Activated T-helper 1 cell treated with Interleukin-2 at 50 U/mL for 16 hours (primary cell): Measurements from ENCODE around the gene SEMA3A.

Experiments
- DNase-seq: peaks from one replicate; pipeline ENCODE4 v3.0.0-alpha.2; 2020; ENCODE audit warnings: low read depth

The SEMA3A gene

DNA sequence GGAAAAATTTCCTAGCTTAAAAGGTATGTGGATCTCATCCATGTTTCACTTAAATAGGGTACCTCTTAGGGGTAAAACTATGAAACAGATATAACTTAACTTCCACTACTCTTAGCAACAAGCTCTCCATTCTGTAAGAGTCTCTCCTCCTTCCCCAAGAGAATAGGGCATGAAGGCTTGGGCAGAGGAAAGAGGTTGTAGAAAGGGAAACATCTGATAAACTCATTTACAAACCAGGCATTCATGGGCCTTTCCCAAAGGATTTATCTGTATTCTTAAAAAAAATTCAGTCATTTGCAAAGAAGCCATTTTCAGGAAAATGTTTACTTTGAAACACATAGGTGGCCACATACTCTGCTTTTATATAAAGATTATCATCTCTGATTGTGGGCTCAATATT lies 82.7 kb downstream of the SEMA3A start:
- no peak for DNase-seq

DNA sequence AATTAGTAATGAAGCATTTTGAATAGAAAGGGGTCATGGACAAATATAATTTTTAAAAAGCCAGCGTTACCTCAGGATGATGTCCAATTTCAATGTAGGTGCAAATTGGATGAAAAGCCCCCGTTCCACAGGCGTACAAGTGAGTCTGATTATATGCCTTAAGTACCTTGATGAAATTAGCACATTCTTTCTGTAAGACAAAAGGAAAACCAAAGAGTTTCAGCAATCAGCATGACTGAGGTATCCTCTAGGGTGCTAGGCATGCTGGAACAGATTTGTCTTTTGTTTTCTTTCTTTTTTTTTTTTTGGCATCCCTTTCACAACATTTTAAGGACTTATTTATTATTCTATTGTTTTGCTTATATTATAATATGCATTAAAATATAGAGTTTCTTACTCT lies 84.2 kb downstream of the SEMA3A start:
- DNase-seq, result no peak

DNA sequence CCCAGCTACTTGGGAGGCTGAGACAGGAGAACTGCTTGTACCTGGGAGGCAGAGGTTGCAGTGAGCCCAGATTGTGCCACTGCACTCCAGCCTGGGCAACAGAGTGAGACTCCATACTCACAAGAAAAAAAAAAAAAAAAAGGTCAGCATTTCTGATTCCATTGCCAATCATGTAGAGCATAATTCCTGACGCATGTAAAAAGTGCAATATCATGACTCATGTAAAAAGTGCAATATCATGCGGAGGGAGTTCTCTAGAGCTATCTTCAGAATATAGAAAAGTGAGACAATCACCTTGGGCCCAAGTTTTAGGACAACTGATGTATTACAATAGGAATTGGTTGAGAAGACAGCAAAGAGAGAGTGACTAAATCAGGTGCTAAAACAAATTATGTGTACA lies 85.8 kb downstream of the SEMA3A start:
- DNase-seq, result no peak

DNA sequence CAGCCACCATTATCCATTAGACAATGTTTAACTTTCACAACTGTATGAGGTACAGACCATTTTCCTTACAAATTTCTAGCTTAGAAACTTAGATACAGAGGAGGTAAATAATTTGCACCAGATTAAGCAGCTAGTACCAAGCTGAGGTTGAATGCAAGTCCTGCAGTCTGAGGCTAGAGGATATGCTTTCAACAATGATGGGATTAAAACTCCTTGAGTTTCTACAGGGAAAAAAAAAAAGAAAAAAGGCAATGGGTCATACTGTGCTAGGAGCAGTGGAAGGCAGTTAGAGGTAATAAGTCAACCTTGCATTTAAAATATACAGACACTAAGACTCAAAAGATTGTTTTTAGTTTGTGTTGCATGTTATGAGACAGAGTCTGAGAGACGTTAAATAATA lies 86.5 kb downstream of the SEMA3A start:
- no peak for DNase-seq

DNA sequence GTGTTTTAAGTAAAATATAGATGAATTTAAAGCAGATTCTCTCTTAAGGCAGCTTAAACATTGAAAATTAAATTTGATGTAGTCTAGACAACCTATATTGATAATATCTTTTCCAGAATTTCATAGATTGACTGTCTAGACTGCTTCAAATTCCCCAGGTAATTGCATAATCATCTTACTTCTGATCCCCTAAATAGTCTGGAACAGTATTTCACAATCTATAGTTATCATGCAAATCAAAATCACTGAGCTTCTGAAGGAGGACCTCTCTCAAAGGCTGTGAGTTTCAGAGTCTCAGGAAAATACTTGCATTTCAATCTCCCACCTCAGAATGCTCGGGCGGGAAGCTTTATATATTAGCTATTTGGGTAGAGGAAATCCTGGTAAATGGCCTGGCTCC lies 87.3 kb downstream of the SEMA3A start:
- DNase-seq, result no peak

DNA sequence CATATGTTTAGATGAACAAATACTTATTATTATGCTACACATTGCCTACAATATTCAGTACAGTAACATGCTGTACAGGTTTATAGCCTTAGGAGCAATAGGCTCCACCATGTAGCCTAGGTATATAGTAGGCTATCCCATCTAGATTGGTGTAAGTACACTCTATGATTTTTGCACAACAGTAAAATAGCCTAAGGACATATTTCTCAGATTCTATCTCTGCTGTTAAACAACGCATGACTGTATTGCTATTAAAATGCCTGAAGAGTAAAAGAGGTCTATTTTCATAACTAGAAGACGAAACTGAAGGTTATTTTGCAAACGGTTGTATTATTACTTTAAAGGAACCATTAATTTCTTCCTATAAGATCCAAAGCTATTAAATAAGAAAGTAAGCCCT lies 88.3 kb downstream of the SEMA3A start:
- no peak for DNase-seq

DNA sequence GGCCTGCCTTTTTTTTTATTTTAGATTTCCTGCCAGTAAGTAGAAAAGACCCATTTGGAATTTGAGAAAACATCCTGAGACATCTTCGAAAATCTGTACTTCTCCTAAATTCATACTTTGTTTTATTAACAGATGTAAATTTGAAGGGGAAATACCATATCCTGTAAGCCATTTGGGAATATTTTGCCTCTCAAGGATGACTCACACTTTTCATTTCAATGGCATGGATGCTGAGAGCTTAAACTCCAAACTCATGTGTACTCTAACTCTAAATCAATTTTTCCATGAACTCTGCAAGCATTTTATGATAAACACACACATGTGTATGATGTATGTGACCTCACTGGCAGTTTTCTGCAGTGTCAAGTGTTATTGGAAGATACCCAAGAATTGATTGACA lies 89.0 kb downstream of the SEMA3A start:
- DNase-seq, result no peak

DNA sequence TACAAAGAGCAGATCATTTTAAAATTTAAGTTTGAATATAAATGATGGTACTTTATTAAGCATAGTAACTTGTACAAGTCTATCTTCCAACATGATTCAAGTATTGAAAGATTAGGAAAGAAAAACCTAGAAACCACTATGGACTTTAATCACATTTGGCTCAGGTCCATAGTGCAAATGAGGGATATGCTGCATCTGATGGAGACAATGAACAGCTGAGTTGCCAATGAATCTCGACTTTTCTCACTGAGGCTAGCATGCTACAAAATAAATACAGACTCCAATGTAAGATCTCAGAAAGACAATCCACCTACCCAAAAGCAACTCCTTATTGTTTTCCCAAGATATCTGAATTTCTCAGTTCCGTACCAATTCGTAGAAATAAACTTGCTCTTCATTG lies 89.8 kb downstream of the SEMA3A start:
- no peak for DNase-seq

DNA sequence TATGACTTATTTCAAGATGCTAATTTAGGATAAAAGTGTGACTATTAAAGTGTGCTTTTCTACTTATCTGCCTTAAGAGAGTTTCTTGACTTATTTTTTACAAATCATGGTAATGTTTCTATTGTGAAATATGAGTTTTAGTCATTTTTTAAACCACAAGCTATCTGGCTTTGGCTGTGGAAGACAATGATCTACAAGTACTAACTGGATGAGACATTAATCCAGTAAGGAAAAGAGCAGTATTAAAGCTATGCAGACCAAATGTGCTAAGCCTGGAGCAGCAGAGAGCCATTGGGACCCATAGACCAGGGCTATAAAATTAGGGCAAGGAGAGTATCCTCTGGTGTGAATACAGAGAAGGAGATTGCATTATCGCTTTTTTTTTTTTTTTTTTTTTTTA lies 92.4 kb downstream of the SEMA3A start:
- no peak for DNase-seq

DNA sequence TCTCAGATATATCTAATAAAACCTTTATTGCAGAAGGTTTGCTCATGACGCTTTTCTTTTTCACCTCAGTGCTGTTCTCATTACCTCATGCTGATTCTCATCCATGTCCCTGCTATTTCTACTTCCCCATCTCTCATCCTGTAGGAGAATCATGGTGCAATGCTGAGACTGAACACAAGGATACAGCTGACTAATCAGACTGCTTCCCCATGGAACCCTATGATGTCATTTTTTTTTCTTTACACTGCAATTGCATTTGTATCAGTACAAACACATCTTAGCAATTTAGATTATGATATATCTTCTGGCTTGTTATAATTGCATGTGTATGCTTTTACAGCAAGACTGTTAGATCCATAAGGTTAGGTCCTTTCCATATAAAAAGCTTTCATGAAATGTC lies 93.7 kb downstream of the SEMA3A start:
- DNase-seq, result no peak

DNA sequence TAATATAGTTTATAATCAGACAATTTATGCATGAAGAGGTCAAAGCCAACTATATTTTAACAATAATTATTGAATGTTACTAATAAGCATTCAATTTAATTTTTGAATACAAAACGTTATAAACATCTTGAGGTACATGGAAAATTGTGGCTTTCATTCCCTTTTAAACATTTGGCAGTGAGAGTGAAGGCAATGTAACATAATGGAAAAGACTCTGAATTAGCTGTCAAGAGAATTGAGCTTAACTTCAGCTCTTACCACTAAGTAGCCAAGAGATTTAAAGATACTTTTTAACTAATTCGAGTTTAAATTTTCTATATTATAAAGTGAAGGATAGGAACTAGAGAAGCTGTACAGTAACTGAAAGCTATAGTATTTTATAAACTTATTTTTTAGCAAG lies 98.6 kb downstream of the SEMA3A start:
- no peak for DNase-seq

DNA sequence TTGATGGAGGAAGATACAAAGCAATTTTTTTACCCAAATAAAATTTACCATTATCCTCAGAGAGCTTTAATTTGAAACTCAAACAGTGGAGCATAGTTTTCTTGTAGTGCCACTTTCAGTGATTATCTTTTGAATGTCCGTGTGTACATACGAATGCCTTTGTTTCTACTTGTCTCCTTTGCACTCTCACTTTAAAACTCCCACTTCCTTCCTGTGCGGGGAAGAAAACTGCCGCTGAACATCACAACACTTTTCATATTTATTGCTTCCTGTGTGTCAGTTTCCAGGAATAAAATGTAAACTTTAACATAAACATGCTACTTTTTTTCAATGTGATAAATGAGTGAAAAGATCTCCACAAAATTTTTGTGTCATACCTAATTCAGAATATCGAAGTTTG lies 102.4 kb downstream of the SEMA3A start:
- no peak for DNase-seq

DNA sequence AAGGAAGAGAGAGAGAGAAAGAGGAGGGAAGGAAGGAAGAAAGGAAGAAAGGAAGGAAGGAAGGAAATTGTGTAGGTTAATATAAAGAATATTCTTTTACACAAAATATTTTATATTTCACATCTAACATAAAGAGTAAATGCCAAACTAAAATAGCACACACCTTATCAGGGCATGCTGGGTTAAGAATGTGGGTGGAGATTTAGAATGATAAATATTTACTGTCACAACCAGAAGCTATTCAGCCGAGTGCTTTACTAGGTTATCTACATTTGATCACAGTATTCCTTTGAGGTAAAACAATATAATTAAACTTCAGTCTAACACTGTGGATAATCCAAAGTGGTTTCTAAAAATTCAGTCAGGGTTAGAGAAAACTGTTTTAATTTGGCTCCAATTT lies 103.3 kb downstream of the SEMA3A start:
- no peak for DNase-seq

DNA sequence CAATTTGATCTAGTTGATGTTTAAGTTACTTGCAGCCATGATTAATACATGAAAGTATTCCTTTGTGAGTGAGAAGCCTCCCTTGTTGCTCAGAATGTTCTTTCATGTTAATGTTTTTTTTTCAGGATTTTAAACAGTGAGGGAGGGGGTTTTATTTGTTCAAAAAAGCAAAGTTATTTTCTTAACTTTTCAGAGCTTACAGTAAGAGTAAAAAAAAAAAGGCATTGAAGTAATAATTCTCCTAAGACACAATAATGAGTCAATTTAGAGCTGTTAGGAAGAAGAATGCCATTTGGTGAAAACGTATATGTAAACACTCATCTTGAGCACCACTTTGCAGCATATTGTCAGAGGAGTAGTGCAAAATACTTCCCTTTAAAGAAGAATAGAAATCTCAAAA lies 105.8 kb downstream of the SEMA3A start:
- no peak for DNase-seq

DNA sequence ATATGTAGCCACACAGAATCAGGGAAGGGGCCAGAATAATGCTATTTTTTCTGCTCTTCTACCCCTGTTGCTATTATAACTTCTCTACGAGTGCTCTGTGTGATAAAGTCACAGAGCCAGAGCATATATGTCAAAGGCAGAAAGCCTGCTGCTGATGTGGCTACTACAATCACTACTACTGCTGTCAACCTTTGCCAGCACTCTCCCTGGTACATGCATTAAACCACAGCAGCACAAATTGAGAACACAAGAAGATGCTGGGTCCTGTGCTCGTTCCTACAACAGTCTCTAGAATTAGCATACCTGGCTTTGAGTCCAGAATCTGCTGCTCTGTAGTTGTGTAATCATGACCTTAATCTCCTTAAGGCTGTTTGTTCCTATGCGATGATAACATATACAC lies 108.6 kb downstream of the SEMA3A start:
- DNase-seq, result no peak

DNA sequence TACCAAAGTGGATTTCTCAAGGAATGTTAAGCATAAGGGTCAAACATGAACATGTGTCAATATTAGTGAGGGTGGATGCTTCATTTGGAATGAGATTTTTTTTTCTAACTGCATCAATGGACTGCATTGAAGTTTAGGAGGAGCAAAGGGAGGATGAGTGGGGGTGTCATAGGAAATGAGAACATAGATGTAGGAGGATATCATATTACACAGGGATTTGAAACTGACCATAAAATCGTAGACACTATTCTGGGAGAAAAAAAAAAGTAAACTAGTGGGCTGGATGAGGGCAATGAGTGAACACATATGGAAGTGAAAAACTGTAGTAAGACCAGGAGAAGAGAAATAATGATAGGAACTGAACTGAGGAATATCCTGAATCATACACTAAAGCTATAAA lies 109.4 kb downstream of the SEMA3A start:
- DNase-seq, result no peak

DNA sequence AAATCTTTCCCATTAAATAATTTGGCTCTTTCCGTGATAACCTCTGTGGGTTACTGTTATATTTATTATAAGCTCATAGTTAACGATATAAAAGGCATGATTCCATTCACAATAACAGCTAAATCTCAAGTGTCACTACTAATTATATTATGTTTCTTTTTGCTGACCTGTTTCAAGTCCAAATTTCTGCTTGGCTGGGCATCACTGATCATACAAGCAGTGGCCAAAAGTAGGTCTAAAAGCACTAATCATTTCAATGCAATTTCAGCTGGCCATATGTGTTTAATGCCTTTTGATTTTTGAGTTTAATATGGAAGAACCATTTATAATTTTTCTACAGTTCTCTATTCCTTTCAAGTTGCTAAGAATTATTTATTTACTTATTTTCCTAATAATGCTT lies 110.7 kb downstream of the SEMA3A start:
- no peak for DNase-seq

DNA sequence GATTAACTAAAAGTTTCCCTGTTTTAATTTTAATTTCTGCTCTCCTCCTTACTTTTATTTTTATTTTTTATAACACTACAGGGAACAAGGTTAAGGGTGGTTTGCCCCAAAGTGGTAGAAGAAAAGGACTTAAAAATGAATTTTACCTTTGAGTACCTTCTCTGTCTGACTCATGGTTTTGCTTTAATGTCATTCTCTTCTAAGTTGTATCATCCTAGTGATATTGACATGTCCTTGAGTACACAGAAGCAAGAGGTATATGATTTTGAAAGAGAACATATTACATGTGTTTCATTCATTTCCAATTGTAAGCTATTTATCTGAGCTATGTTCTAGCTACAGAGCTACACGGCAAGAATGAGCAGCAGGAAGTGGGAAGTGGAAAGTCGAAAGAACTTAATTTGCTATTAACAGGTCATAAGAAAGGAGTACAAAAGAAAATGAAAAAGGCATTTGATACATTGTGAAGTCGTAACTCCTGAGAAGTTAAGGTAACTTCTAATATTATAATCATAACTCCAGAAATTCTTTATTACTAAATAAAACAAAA lies 112.5 kb downstream of the SEMA3A start:
- no peak for DNase-seq

DNA sequence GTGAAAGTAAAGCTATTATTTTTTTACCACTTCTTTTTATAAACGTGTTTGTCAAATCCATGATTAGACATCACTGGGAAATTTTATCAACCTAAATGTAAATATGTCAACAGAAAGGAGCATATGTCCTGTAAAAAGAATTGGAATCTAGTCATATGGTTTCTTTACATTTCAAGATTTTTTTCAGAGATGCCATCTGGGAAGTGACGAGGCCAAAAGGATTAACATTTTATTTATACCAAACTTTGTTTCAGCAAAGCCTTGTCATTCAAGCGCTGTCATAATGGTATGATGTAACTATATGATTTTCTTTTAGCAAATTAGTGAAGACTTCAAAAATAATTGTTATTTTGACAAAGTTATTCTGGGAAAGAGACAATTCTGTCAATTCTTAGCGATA lies 117.3 kb downstream of the SEMA3A start:
- no peak for DNase-seq

DNA sequence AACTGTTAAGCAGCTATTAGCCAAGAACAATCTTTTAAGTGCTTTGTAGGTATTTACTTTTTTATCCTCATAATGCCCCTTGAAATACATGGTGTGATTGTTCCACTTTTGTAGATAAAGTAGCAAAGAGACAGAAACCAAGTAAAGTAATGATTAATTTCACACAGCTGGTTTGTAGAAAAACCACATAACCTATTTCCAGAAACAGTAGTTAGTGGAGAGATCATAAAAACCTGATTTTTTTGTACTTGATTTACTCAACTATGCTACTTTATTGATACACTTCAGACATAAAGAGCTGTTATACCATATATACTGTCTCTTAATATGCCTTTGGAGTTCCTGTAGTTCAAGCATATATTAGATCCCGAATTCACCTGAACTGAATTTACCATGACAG lies 118.4 kb downstream of the SEMA3A start:
- no peak for DNase-seq

DNA sequence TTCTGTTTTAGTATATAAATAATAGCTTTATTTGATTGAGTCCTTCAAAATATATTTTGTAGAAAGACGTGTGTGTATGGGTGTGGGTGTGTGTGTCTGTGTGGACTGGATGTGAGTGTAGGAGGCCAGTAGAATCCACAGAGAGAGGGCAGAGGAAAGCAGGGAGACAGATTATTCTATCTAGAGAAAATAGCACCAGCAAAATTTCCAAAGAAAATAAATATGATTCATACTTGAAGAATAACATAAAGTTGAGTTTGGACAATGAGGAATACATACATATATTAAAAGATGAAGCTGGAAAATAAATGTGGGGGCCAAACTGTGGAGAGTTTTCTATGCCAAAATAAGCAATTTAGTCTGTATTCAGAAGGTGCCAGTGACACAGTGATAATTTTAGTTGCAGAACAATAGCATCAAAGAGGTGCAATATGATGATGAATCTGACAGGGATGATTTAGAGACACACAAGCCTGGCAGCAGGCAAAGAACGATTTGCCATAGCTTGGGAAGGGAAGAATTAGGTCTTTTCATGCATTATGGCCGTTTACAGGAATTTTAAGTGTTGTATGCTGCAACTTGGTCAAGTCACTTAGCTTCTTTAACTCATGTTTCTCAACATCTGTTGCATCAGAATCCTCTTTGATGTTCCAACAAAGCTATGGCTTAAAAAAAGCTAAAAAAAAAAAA lies 121.3 kb downstream of the SEMA3A start:
- no peak for DNase-seq

DNA sequence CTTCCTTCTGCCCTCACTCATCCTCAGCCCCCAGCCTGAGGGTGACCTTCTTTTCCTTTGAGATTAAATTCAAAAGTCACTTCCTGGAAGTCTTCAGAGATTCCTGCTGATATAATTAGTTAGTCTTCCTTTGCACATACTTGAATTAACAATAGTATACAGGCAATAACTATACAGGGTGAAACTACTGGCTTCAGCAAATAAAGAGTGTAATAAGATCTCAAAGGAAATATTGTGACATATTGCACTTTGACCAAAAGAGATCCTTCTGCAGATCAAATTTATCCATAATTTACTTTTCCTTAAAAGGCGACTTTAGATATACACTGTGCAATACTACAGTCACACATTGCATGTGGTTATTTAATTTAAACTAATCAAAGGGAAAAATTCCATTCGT lies 123.8 kb downstream of the SEMA3A start:
- DNase-seq, result no peak

DNA sequence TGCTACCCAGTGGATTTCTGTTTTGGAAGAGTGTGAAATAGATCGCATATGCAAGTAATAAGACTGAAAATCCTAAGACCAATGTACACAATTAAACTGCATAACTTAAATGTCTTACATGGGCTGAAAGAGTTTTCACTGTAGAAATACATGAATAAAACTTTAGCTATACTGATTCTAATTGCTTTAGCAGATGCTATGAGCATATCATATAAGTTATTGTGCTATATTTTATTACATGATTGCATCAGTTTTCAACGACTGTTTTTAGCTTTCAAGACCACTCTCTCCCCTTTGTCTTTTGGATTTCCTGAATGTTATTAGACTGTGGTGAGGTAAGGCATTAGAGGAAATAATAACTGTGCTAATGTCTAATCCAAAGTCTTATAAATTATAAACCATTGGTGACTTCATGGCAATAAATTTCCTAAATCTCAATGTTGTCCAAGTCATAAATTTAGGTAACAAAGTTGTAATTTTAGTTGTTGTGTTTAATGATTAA lies 124.5 kb downstream of the SEMA3A start:
- DNase-seq, result no peak

DNA sequence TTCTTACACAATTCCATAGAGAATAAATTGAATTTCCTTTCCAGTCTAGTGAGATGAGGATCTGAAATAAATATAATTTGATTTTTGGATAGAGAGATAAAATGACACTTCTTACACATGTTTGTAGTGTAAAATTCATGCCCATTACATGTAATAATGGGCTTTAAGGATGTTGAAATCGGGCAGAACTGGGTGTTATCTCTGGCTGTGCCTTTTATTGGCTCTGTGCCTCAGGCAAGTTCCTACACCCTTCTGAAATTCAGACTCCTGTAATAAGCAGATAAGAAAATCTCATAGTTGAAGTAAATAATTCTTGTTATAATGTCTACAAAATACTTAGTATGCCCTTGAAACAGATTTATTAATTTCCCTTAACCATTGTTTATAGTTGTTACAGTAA lies 125.6 kb downstream of the SEMA3A start:
- no peak for DNase-seq
